HG03565 (cell line): Measurements from ENCODE around the gene SELENOF.
"Not testable (repeated sequence)": the region's sequence is repeated elsewhere in the genome, so short reads cannot be mapped to it uniquely, and the experiment has no call there.

ENCODE experiments used
- ATAC-seq: cut with Tn5 transposase; IDR thresholded peaks from one replicate; pipeline ENCODE4 v1.9.1; 2021; ENCODE audit warnings: mild to moderate bottlenecking, moderate library complexity; ENCODE audit not compliant: unreplicated experiment

Gene SELENOF

GRCh38 chr1:86922445-86922844 lies 8.5 kb upstream of the SELENOF start:
- no peak for ATAC-seq

GRCh38 chr1:86916752-86917151 lies 2.8 kb upstream of the SELENOF start:
- no peak for ATAC-seq

- no peak for ATAC-seq
These were observed 1.9 kb upstream of the SELENOF start for GRCh38 chr1:86915737-86916235.

- no peak for ATAC-seq
These were observed 1.2 kb upstream of the SELENOF start for GRCh38 chr1:86914998-86915736.

GRCh38 chr1:86914601-86914997 lies 673 bp upstream of the SELENOF start, which contains the start of gene HS2ST1:
Gene HS2ST1 (plus strand): TSS chr1:86914635.
- no peak for ATAC-seq

GRCh38 chr1:86913399-86913895 lies 479 bp downstream of the SELENOF start:
- ATAC-seq: no peak

GRCh38 chr1:86912281-86912900 lies 1.5 kb downstream of the SELENOF start:
- ATAC-seq: no peak

GRCh38 chr1:86906419-86906818 lies 7.5 kb downstream of the SELENOF start:
- ATAC-seq: no peak

GRCh38 chr1:86905875-86906274 lies 8.1 kb downstream of the SELENOF start:
- ATAC-seq: no peak

GRCh38 chr1:86899401-86899800 lies 14.5 kb downstream of the SELENOF start:
- ATAC-seq: not testable (repeated sequence)

GRCh38 chr1:86888327-86888726 lies 25.6 kb downstream of the SELENOF start:
- no peak for ATAC-seq

GRCh38 chr1:86887479-86888162 lies 26.3 kb downstream of the SELENOF start:
- peak; percentile 55 for ATAC-seq

- no peak for ATAC-seq
These were observed 38.2 kb downstream of the SELENOF start for GRCh38 chr1:86875722-86876121.

- ATAC-seq: no peak
These were observed 41.8 kb downstream of the SELENOF start for GRCh38 chr1:86872086-86872485.

- no peak for ATAC-seq
These were observed 42.9 kb downstream of the SELENOF start for GRCh38 chr1:86871001-86871400.

- ATAC-seq: no peak
These were observed 45.4 kb downstream of the SELENOF start for GRCh38 chr1:86868477-86868876.

GRCh38 chr1:86867278-86867677 lies 46.6 kb downstream of the SELENOF start:
- not testable (repeated sequence) for ATAC-seq

- no peak for ATAC-seq
These were observed 47.3 kb downstream of the SELENOF start for GRCh38 chr1:86866665-86867064.

- ATAC-seq: no peak
These were observed 47.8 kb downstream of the SELENOF start for GRCh38 chr1:86865973-86866637.

GRCh38 chr1:86862920-86863319 lies 51.0 kb downstream of the SELENOF start:
- ATAC-seq: no peak

GRCh38 chr1:86861424-86861823 lies 52.5 kb downstream of the SELENOF start:
- no peak for ATAC-seq
